Measurements from ENCODE around the gene PPIL1.

Gene PPIL1

GRCh38 chr6:36874443-36875249 lies at the start of gene PPIL1:
TSS of gene PPIL1 (minus strand) at chr6:36874803. CDS start at chr6:36874772, 31 bp downstream.
- TF ChIP-seq REST (IDR thresholded peaks at IDR 0.05; ENCODE audit: low read depth) (no peak), TAF1 (IDR thresholded peaks at IDR 0.05; ENCODE audit: low read depth) (peak; percentile 90), NFIC (IDR thresholded peaks at IDR 0.05) (peak; percentile 90), CREB1 (IDR thresholded peaks at IDR 0.05; ENCODE audit: low read depth) (no peak), TCF12 (IDR thresholded peaks at IDR 0.05; ENCODE audit: low read depth) (peak; percentile 70), EGR1 (IDR thresholded peaks at IDR 0.05) (no peak; the same call in 1 of the 2 replicates), TEAD4 (IDR thresholded peaks at IDR 0.05) (peak; percentile 64), CEBPB (IDR thresholded peaks at IDR 0.05) (no peak), FOXM1 (IDR thresholded peaks at IDR 0.05; ENCODE audit: borderline replicate concordance, low read depth) (peak; percentile 42; the same call in 1 of the 2 replicates), YY1 (IDR thresholded peaks at IDR 0.05; ENCODE audit: low read depth) (peak; percentile 91), ZBTB7A (IDR thresholded peaks at IDR 0.05; ENCODE audit: low read depth) (peak; percentile 84), EP300 (IDR thresholded peaks at IDR 0.05; ENCODE audit: borderline replicate concordance) (peak; percentile 48; the same call in 1 of the 2 replicates), RAD21 (IDR thresholded peaks at IDR 0.05; ENCODE audit: low read depth) (no peak)
- TF ChIP-seq, protein P1, sequence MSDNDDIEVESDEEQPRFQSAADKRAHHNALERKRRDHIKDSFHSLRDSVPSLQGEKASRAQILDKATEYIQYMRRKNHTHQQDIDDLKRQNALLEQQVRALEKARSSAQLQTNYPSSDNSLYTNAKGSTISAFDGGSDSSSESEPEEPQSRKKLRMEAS (IDR thresholded peaks at IDR 0.05), result peak; percentile 93
- TF ChIP-seq, protein P2, sequence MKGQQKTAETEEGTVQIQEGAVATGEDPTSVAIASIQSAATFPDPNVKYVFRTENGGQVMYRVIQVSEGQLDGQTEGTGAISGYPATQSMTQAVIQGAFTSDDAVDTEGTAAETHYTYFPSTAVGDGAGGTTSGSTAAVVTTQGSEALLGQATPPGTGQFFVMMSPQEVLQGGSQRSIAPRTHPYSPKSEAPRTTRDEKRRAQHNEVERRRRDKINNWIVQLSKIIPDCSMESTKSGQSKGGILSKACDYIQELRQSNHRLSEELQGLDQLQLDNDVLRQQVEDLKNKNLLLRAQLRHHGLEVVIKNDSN (IDR thresholded peaks at IDR 0.05), result peak; percentile 49; the same call in 1 of the 2 replicates

- TF ChIP-seq CREB1 (IDR thresholded peaks at IDR 0.05; ENCODE audit: low read depth) (no peak), NFIC (IDR thresholded peaks at IDR 0.05) (no peak), YY1 (IDR thresholded peaks at IDR 0.05; ENCODE audit: low read depth) (no peak), CEBPB (IDR thresholded peaks at IDR 0.05) (no peak), TCF12 (IDR thresholded peaks at IDR 0.05; ENCODE audit: low read depth) (no peak), TEAD4 (IDR thresholded peaks at IDR 0.05) (no peak), EP300 (IDR thresholded peaks at IDR 0.05; ENCODE audit: borderline replicate concordance) (no peak)
- TF ChIP-seq, protein P2 (IDR thresholded peaks at IDR 0.05), result no peak
Observed at GRCh38 chr6:36924131-36924530, 49.5 kb upstream of the PPIL1 start.

DNA sequence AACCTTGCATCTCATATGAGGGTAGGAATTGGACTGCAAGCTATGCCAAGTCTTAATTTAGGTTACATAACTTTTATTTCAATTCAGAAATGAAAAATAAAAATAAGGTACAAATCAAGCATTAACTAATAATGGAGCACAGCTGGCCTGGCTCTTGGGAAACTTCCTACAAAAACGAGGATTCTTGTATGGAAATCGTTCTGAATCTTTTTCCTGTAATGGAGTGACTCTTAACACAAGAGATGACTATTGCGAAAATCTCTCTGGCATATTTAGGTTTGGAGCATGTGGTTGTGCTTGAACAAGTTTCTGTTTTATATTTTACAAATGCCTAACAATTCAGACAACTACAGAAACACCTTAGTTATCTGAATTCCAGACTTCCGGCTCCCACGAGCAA lies 45.9 kb upstream of the PPIL1 start:
- TF ChIP-seq YY1 (IDR thresholded peaks at IDR 0.05; ENCODE audit: low read depth) (no peak), CREB1 (IDR thresholded peaks at IDR 0.05; ENCODE audit: low read depth) (no peak), TAF1 (IDR thresholded peaks at IDR 0.05; ENCODE audit: low read depth) (no peak), TEAD4 (IDR thresholded peaks at IDR 0.05) (no peak), ZBTB7A (IDR thresholded peaks at IDR 0.05; ENCODE audit: low read depth) (no peak), EGR1 (IDR thresholded peaks at IDR 0.05) (no peak), REST (IDR thresholded peaks at IDR 0.05; ENCODE audit: low read depth) (no peak), EP300 (IDR thresholded peaks at IDR 0.05; ENCODE audit: borderline replicate concordance) (no peak), NFIC (IDR thresholded peaks at IDR 0.05) (no peak), FOXM1 (IDR thresholded peaks at IDR 0.05; ENCODE audit: borderline replicate concordance, low read depth) (no peak), CEBPB (IDR thresholded peaks at IDR 0.05) (no peak), RAD21 (IDR thresholded peaks at IDR 0.05; ENCODE audit: low read depth) (no peak), TCF12 (IDR thresholded peaks at IDR 0.05; ENCODE audit: low read depth) (no peak)
- TF ChIP-seq, protein P1 (IDR thresholded peaks at IDR 0.05), result no peak
- TF ChIP-seq, protein P2 (IDR thresholded peaks at IDR 0.05), result no peak

GRCh38 chr6:36920049-36920448 lies 45.4 kb upstream of the PPIL1 start:
- TF ChIP-seq CREB1 (IDR thresholded peaks at IDR 0.05; ENCODE audit: low read depth), result no peak
- no peak for TF ChIP-seq TCF12 (IDR thresholded peaks at IDR 0.05; ENCODE audit: low read depth)
- TF ChIP-seq ZBTB7A (IDR thresholded peaks at IDR 0.05; ENCODE audit: low read depth), result no peak

DNA sequence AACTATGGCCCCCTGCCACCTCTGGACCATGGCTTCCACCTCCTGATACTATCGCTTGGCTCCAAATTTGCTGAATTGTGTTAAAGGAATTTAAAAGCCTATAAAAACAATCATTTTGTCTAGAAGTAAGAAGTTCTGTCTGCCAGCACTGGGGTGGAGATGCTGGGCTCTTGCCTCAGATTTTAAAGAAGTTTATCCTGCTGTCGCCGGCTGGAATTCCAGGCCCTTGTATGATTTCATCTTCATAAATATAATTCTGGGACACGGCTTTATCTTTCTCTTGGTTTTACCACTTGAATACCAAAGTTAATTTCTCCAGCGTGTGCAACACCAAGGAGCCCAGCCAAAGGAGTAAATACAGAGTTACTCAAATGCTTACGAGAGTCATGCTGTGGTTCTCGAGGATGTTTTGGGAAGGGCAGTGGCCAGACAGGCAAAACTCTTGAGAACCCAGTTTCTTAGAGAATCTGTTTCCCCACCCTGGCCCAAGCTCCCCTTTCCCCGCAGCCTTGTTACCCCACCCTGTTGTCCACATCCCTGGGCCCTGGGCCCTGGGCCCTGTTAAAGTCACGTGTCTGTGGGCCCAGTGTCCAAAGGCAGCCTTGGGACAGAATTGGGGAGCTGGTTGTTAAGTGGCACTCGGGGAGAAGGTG lies 43.1 kb upstream of the PPIL1 start:
- TF ChIP-seq TEAD4 (IDR thresholded peaks at IDR 0.05), result no peak
- no peak for TF ChIP-seq ZBTB7A (IDR thresholded peaks at IDR 0.05; ENCODE audit: low read depth)
- TF ChIP-seq CREB1 (IDR thresholded peaks at IDR 0.05; ENCODE audit: low read depth), result no peak
- TF ChIP-seq RAD21 (IDR thresholded peaks at IDR 0.05; ENCODE audit: low read depth), result no peak
- TF ChIP-seq, protein P1 (IDR thresholded peaks at IDR 0.05), result no peak
- TF ChIP-seq, protein P2 (IDR thresholded peaks at IDR 0.05), result no peak
- TF ChIP-seq TCF12 (IDR thresholded peaks at IDR 0.05; ENCODE audit: low read depth), result no peak
- no peak for TF ChIP-seq EP300 (IDR thresholded peaks at IDR 0.05; ENCODE audit: borderline replicate concordance)
- no peak for TF ChIP-seq REST (IDR thresholded peaks at IDR 0.05; ENCODE audit: low read depth)
- no peak for TF ChIP-seq YY1 (IDR thresholded peaks at IDR 0.05; ENCODE audit: low read depth)
- TF ChIP-seq TAF1 (IDR thresholded peaks at IDR 0.05; ENCODE audit: low read depth), result no peak
- TF ChIP-seq NFIC (IDR thresholded peaks at IDR 0.05), result no peak
- TF ChIP-seq EGR1 (IDR thresholded peaks at IDR 0.05), result no peak
- TF ChIP-seq CEBPB (IDR thresholded peaks at IDR 0.05), result no peak
- no peak for TF ChIP-seq FOXM1 (IDR thresholded peaks at IDR 0.05; ENCODE audit: borderline replicate concordance, low read depth)
